ENCODE measurements around the gene ZNHIT2.

Gene ZNHIT2

DNA sequence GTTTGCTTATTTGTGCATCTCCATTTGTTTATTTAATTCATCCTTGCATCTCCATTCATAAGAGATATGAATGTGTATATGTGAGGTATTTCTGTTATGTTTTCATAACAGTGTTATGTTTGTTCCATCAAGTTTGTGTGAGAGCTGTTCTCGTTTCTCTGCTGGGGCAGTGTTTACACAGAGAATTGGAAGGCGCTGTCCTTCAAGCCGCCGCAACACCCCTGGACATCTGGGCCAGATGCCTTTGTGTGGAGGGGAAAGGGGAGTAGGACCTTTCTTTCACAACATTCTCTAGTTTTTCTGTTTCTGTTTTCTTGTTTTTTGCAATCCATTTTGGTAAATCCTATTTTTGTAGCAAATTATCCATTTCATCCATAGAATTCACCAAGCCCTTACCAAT is 12.9 kb downstream of the ZNHIT2 start:
- Histone ChIP-seq H4K5ac (ENCODE audit: low read length) (no peak overlapping the region), H3K79me1 (ENCODE audit: low read length) (no peaks in the 10 kb centered on the region), H3K23ac (ENCODE audit: low read length) (no peak overlapping the region), H3K27ac (ENCODE audit: low read depth, low read length) (no peak overlapping the region), H3K27me3 (ENCODE audit: insufficient read depth, low read length, poor library complexity) (no peaks in the 10 kb centered on the region), H2BK15ac (replicated peaks; ENCODE audit: low read depth) (no peak overlapping the region), H2BK120ac (ENCODE audit: low read depth, low read length) (no peak overlapping the region), H3K4me3 (ENCODE audit: low read length) (no peak overlapping the region), H3K4ac (ENCODE audit: low read depth, low read length) (no peak overlapping the region), H3K56ac (ENCODE audit: low read length) (no peak overlapping the region), H4K8ac (ENCODE audit: low read depth, low read length) (no peak overlapping the region), H3K4me1 (ENCODE audit: control insufficient read depth, low read depth, low read length) (no peaks in the 10 kb centered on the region), H3K79me2 (ENCODE audit: control insufficient read depth, insufficient read depth, low read length) (no peaks in the 10 kb centered on the region), H3K9ac (ENCODE audit: low read length) (no peak overlapping the region), H2BK5ac (ENCODE audit: low read length) (no peak overlapping the region), H2AK5ac (ENCODE audit: low read length) (no peak overlapping the region), H3K36me3 (ENCODE audit: control insufficient read depth, insufficient read depth, low read length) (no peaks in the 10 kb centered on the region), H3K18ac (ENCODE audit: low read length) (no peak overlapping the region), H3K4me2 (ENCODE audit: low read length) (no peak overlapping the region)
- no CpG with 5 or more reads among the region's 4 CpGs for WGBS (ENCODE audit: extremely low coverage, insufficient coverage, low lambda C conversion rate)
- DNase-seq: no peak

GRCh38 chr11:65103476-65103875 is 14.0 kb downstream of the ZNHIT2 start:
- Histone ChIP-seq H3K36me3 (ENCODE audit: control insufficient read depth, insufficient read depth, low read length) (no peaks in the 10 kb centered on the region), H3K4me2 (ENCODE audit: low read length) (no peak overlapping the region), H3K23ac (ENCODE audit: low read length) (no peak overlapping the region), H3K27ac (ENCODE audit: low read depth, low read length) (no peak overlapping the region), H3K4ac (ENCODE audit: low read depth, low read length) (no peak overlapping the region), H3K4me3 (ENCODE audit: low read length) (no peak overlapping the region), H3K27me3 (ENCODE audit: insufficient read depth, low read length, poor library complexity) (no peaks in the 10 kb centered on the region), H2BK120ac (ENCODE audit: low read depth, low read length) (no peak overlapping the region), H2BK5ac (ENCODE audit: low read length) (no peak overlapping the region), H4K8ac (ENCODE audit: low read depth, low read length) (no peak overlapping the region), H3K56ac (ENCODE audit: low read length) (no peak overlapping the region), H3K79me1 (ENCODE audit: low read length) (peaks cover under 1% of the 10 kb centered on the region), H2BK15ac (replicated peaks; ENCODE audit: low read depth) (no peak overlapping the region), H3K18ac (ENCODE audit: low read length) (no peak overlapping the region), H4K5ac (ENCODE audit: low read length) (no peak overlapping the region), H3K9ac (ENCODE audit: low read length) (no peak overlapping the region), H3K4me1 (ENCODE audit: control insufficient read depth, low read depth, low read length) (no peaks in the 10 kb centered on the region), H2AK5ac (ENCODE audit: low read length) (no peak overlapping the region), H3K79me2 (ENCODE audit: control insufficient read depth, insufficient read depth, low read length) (no peaks in the 10 kb centered on the region)
- no peak for DNase-seq

DNA sequence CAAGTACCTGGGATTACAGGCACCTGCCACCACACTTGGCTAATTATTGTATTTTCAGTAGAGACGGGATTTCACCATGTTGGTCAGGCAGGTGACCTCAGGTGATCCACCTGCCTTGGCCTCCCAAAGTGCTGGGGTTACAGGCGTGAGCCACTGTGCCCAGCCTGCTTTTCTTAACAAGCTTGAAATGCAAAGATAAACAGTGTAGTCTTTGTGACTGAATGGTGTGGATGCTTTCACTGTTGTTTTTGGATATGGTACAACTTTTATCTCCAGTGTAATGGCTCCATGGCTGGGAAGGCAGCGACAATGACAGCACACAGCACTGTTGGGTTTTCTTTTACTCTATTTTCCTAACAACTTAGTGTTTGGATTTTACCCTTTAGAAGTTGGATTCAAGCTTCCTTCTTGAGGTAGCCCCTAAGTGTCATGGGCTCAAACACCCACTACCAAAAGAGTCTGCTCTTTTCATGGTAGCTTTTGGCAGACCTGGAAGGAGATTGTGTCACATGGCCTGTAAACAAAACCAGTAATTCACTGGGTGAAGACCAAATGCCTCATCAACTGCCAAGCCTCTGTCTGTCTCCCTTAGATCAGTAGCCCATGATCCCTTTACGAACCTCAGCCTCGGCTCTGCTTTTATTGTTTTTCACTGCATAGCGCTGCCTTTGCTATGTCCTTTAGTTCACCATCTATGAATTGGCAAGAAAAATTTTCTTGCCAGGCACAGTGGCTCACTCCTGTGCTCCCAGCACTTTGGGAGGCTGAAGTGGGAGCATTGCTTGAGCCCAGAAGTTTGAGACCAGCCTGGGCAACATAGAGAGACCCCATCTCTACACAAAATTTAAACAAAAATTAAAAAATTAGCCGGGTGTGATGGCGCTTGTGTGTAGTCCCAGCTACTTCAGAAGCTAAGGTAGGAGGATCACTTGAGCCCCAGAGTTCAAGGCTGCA is 15.1 kb downstream of the ZNHIT2 start:
- Histone ChIP-seq H3K36me3 (ENCODE audit: control insufficient read depth, insufficient read depth, low read length) (peaks cover 2% of the 10 kb centered on the region), H3K56ac (ENCODE audit: low read length) (no peak overlapping the region), H2BK15ac (replicated peaks; ENCODE audit: low read depth) (no peak overlapping the region), H3K4me3 (ENCODE audit: low read length) (no peak overlapping the region), H3K27me3 (ENCODE audit: insufficient read depth, low read length, poor library complexity) (no peaks in the 10 kb centered on the region), H4K5ac (ENCODE audit: low read length) (no peak overlapping the region), H3K4me1 (ENCODE audit: control insufficient read depth, low read depth, low read length) (no peaks in the 10 kb centered on the region), H2BK120ac (ENCODE audit: low read depth, low read length) (no peak overlapping the region), H2AK5ac (ENCODE audit: low read length) (no peak overlapping the region), H3K18ac (ENCODE audit: low read length) (no peak overlapping the region), H2BK5ac (ENCODE audit: low read length) (no peak overlapping the region), H3K27ac (ENCODE audit: low read depth, low read length) (no peak overlapping the region), H3K4me2 (ENCODE audit: low read length) (no peak overlapping the region), H3K9ac (ENCODE audit: low read length) (no peak overlapping the region), H3K79me2 (ENCODE audit: control insufficient read depth, insufficient read depth, low read length) (no peaks in the 10 kb centered on the region), H3K4ac (ENCODE audit: low read depth, low read length) (no peak overlapping the region), H4K8ac (ENCODE audit: low read depth, low read length) (no peak overlapping the region), H3K79me1 (ENCODE audit: low read length) (peaks cover 2% of the 10 kb centered on the region), H3K23ac (ENCODE audit: low read length) (no peak overlapping the region)
- WGBS (ENCODE audit: extremely low coverage, insufficient coverage, low lambda C conversion rate): no CpG with 5 or more reads among the region's 8 CpGs
- DNase-seq: no peak

DNA sequence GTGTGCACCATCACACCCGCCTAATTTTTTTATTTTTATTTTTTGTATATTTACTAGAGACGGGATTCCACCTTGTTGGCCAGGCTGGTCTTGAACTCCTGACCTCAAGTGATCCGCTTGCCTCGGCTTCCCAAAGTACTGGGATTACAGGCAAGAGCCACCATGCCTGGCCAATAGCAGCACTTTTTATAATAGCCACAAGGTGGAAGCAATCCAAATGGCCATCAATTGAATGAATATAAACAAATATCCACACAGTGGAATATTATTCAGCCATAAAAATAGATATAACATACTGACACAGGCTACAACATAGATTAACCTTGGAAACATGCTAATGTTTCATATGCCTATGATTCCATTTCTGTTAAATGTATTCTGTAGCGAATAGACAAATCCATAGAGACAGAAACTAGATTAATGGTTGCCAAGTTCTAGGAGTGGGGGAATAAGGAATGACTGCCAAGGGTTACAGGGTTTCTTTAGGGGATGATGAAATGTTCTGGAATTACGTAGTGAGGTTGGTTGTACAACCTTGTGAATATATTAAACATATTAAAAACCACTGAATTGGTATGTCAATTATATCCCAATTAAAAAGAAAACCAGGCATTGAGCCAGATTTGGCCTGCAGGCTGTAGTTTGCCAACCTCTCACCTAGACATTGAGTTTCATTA is 16.7 kb downstream of the ZNHIT2 start:
- H3K27ac ChIP-seq (ENCODE audit: low read depth, low read length): no peak overlapping the region
- H3K23ac ChIP-seq (ENCODE audit: low read length): no peak overlapping the region
- H3K79me2 ChIP-seq (ENCODE audit: control insufficient read depth, insufficient read depth, low read length): peaks cover 3% of the 10 kb centered on the region

GRCh38 chr11:65096926-65097325 is 20.6 kb downstream of the ZNHIT2 start:
- Histone ChIP-seq H4K5ac (ENCODE audit: low read length) (no peak overlapping the region), H3K27ac (ENCODE audit: low read depth, low read length) (no peak overlapping the region)

More for the DNA sequence above, 16.7 kb downstream of the ZNHIT2 start:
- H3K36me3 ChIP-seq (ENCODE audit: control insufficient read depth, insufficient read depth, low read length): peaks cover 2% of the 10 kb centered on the region
- no peak overlapping the region for H3K56ac ChIP-seq (ENCODE audit: low read length)
- H4K8ac ChIP-seq (ENCODE audit: low read depth, low read length): no peak overlapping the region
- DNase-seq: no peak
- no peak overlapping the region for H2BK15ac ChIP-seq (replicated peaks; ENCODE audit: low read depth)
- no peak overlapping the region for H3K4me3 ChIP-seq (ENCODE audit: low read length)
- H3K4ac ChIP-seq (ENCODE audit: low read depth, low read length): no peak overlapping the region
- H2BK5ac ChIP-seq (ENCODE audit: low read length): no peak overlapping the region
- no CpG with 5 or more reads among the region's 6 CpGs for WGBS (ENCODE audit: extremely low coverage, insufficient coverage, low lambda C conversion rate)
- H3K4me2 ChIP-seq (ENCODE audit: low read length): no peak overlapping the region
- peaks cover 5% of the 10 kb centered on the region for H3K79me1 ChIP-seq (ENCODE audit: low read length)
- H3K27me3 ChIP-seq (ENCODE audit: insufficient read depth, low read length, poor library complexity): no peaks in the 10 kb centered on the region
- no peak overlapping the region for H3K9ac ChIP-seq (ENCODE audit: low read length)
- H3K18ac ChIP-seq (ENCODE audit: low read length): no peak overlapping the region
- H2BK120ac ChIP-seq (ENCODE audit: low read depth, low read length): no peak overlapping the region
- peaks cover 3% of the 10 kb centered on the region for H3K4me1 ChIP-seq (ENCODE audit: control insufficient read depth, low read depth, low read length)
- H4K5ac ChIP-seq (ENCODE audit: low read length): no peak overlapping the region
- no peak overlapping the region for H2AK5ac ChIP-seq (ENCODE audit: low read length)

More at GRCh38 chr11:65096926-65097325, 20.6 kb downstream of the ZNHIT2 start:
- Histone ChIP-seq H2BK15ac (replicated peaks; ENCODE audit: low read depth) (no peak overlapping the region), H3K4me2 (ENCODE audit: low read length) (peak overlapping the region; percentile 11), H3K27me3 (ENCODE audit: insufficient read depth, low read length, poor library complexity) (no peaks in the 10 kb centered on the region), H3K79me1 (ENCODE audit: low read length) (peaks cover 5% of the 10 kb centered on the region), H3K18ac (ENCODE audit: low read length) (no peak overlapping the region), H3K36me3 (ENCODE audit: control insufficient read depth, insufficient read depth, low read length) (peaks cover 2% of the 10 kb centered on the region), H3K23ac (ENCODE audit: low read length) (no peak overlapping the region), H2BK5ac (ENCODE audit: low read length) (no peak overlapping the region), H2BK120ac (ENCODE audit: low read depth, low read length) (no peak overlapping the region), H3K79me2 (ENCODE audit: control insufficient read depth, insufficient read depth, low read length) (peaks cover 3% of the 10 kb centered on the region), H3K9ac (ENCODE audit: low read length) (peak overlapping the region; percentile 33), H2AK5ac (ENCODE audit: low read length) (no peak overlapping the region), H3K4me1 (ENCODE audit: control insufficient read depth, low read depth, low read length) (peaks cover 3% of the 10 kb centered on the region), H3K56ac (ENCODE audit: low read length) (peak overlapping the region; percentile 65), H4K8ac (ENCODE audit: low read depth, low read length) (no peak overlapping the region), H3K4ac (ENCODE audit: low read depth, low read length) (no peak overlapping the region), H3K4me3 (ENCODE audit: low read length) (no peak overlapping the region)
- no peak for DNase-seq
- no CpG with 5 or more reads among the region's 8 CpGs for WGBS (ENCODE audit: extremely low coverage, insufficient coverage, low lambda C conversion rate)

All from mesendoderm (in vitro differentiated cells).